ENCODE results near the gene LAYN.

LAYN gene

DNA sequence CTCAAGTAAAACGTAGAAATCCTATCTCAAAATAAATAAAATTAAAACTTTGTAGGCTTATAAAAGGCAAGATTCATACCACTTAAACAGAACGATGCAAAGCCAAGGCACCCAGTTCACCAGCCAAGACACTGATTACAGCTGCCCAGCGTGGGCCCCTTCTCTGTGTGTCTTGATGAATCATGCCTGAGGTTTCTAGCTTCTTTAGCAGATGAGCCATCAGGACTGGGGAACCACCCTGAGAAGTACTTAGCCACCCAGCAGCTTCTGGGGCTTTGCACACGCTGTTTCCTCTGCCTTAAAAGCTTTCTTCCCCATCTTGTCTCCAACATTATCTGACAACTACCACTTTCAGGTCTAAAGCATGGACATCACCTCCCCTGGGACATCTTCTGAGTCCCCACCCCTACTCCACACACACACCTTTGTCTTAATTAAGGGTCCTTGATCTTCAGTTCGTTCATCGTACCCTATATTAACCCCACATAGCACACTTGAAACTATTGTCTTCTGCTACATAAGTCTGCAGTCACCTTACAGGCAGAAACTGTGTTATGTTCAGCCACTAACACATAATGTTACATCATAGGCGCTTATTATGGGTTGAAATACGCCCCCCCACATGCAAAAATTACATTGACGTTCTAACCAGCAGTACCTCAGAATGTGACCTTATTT, 8.7 kb upstream of the LAYN start:
- DNase-seq = peak; percentile 17

DNA sequence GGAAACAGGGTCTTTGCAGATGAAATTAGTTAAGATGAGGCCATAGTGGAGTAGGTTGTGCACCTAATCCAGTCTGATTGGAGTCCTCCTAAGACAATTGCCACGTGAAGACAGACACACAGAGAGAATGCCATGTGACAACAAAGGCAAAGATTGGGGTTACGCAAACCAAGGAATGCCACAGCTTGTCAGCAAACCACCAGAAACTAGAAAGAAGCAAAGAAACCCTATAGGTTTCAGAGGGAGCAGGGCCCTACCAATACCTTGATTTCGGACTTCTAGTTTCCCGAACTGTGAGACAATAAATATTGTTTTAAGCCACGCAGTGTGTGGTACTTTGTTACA, 8.2 kb upstream of the LAYN start:
- DNase-seq = no peak

GRCh38 chr11:111535281-111535680, 5.2 kb upstream of the LAYN start:
- no peak for DNase-seq

DNA sequence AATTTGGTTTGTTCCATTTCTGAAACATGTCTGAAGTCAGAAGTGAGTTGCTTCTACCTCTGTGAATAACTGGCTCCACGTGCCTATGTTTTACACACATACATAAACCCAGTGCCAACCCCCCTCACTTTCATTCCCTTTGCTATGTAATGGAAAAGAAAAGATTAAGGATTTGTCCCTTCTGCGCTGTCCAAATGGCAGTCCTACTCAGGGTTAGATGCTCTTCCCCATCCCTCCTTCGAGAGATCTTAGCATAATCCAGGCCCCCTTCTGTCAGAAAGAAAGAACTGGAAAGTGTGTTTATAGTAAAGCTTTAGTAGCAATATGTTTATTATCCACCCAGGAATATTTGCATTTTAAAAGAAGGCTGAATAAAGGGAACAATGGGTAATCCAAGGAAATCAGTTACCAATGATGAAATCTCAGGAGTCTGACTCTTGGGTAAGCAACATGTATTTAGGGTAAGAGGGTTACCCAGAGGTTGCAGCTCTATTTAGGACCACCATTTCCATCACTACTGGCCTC, 3.1 kb upstream of the LAYN start:
- DNase-seq = no peak

DNA sequence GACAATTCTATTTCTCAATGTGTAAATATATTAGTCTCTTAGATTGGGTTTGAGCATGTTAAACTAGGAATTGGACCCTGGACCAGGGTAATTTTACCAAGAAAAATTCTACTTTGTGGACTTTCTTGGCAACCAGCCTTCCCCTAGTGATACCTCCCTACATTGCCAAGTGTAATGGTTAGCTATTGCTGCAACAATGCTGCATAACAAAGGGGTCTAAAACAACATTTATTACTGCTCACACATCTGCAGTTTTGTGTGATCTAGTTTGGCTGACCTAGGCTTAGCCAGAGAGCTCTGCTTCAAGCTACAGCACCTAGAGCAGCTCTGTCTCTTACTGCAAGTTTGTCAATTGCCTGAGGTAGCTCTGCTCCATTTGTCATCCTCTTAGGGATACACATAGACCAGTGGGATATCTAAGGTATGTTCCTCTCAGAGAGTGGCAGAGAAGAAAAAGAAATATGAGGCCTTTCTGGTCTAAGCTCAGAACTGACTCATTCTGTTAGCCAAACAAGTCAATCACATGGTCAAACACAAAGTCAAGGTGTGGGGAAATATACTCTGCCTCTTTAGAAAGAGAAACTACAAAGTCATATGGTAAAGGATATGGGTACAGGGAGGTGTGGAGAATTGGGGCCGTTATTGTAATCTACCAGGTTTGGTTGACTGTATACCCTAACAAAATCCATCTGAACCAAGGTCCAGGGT, 2.0 kb upstream of the LAYN start:
- peak; percentile 78 for DNase-seq

GRCh38 chr11:111539426-111540113, 950 bp upstream of the LAYN start:
- no peak for DNase-seq

- peak; percentile 48 for DNase-seq
Observed at GRCh38 chr11:111540937-111541253, 375 bp downstream of the LAYN start.

- DNase-seq = peak; percentile 35
Observed at GRCh38 chr11:111541254-111542061, 938 bp downstream of the LAYN start.

DNA sequence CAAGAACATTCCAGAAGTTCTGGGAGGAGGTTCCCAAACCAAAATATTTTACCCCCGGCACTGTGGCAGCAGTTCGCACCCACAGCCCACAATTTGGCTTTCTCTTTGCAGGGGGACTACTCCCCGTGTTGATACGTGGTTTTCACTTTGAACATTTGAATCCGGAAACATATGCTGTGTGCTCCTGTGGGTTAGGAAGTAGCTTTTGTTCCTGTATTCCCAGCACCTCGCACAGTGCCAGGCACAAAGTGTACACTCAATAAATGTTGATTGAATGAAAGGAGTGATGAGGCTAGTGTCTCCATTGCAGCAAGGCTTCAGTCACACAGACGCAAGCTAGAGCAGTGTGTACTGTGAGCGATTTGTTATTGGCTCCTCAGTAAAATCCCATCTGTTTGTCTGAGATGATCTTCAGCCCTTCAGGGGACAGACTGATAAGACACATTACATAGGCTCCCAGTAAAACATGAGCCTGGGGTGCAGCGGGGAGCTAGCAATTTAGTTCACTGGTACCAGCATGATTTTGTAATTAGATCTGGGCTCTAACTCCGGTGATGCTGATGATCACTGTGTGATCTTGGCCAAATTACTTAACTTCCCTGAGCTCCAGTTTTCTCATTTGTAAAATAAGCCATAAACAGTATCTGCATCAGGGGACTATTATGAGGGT, 2.2 kb downstream of the LAYN start:
- DNase-seq = no peak

GRCh38 chr11:111548525-111548924, 8.0 kb downstream of the LAYN start:
- no peak for DNase-seq

GRCh38 chr11:111549196-111549868, 8.8 kb downstream of the LAYN start:
- DNase-seq = no peak

DNA sequence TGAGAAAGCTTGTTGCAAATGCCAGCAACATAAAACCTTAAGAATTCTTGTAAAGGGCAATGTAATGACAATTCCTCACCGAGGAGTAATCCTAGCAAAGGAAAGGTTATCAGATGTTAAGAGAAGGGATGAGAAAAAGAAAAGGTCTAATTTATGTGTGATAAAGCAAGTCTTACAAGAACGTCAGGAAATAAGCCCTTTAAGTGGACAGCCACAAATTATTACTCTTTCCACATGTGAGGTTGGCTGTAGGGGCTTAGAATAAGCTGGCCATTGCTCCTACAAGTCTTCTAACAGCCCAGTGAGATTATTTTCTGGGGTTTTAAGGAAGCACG, 9.3 kb downstream of the LAYN start:
- DNase-seq = no peak

DNA sequence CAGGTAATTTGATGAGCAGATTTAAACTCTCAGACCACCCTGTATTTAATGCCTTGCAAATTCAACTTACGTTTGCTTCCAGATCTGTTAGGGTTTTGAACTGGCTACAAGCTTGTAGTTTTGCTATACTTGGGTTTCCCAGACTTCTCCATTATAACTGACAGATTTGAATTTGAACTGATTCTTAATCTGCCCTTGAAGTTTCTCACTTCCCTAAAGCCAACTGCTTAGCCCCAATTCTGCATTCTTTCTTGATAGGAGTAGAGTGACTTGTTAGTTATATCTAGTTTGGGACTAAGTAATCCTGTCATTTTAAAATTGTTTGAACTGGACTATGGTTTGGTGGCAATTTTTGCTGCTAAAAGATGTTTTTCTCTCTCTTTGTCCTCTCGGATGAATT, 9.7 kb downstream of the LAYN start:
- DNase-seq = no peak

GRCh38 chr11:111554532-111554931, 14.0 kb downstream of the LAYN start:
- no peak for DNase-seq

GRCh38 chr11:111555255-111555654, 14.7 kb downstream of the LAYN start:
- no peak for DNase-seq

GRCh38 chr11:111557425-111558111, 17.0 kb downstream of the LAYN start:
- DNase-seq = no peak

- DNase-seq = no peak
Observed at GRCh38 chr11:111559800-111560464, 19.4 kb downstream of the LAYN start.

GRCh38 chr11:111560800-111561199, 20.3 kb downstream of the LAYN start:
- DNase-seq = no peak

- no peak for DNase-seq
Observed at GRCh38 chr11:111561306-111561705, 20.8 kb downstream of the LAYN start.

- DNase-seq = no peak
Observed at GRCh38 chr11:111561791-111562325, 21.3 kb downstream of the LAYN start.

Measured in DMS53 (cell line).